K562 (cell line): Measurements from ENCODE around the gene RBM7. TPM values are rescaled to one million over a fixed set of nuclear protein-coding genes. Genes with fewer than 3 reads are reported as not detected.

Experiments
- ATAC-seq: fragments of 200-7000 bp; cut with Tn5 transposase; 3 replicates; pipeline ENCODE4 v1.9.1; 2020; ENCODE audit warnings: moderate library complexity
- BruUV-seq: library from RNA; stranded (reverse); fragments of 400-500 nt; replicated peaks from 2 replicates; lab custom pipeline; 2021; lab: Mats Ljungman, UMichigan
- CTCF ChIA-PET: fragments of 300-600 bp; formaldehyde crosslinking; extraction: SDS; loops from one replicate; lab custom pipeline; 2021; ENCODE audit warnings: low intra/inter-chr PET ratio; lab: Yijun Ruan, JAX
- POLR2A ChIA-PET: fragments of 300-600, 350-650 bp; sonication (Branson Sonifier 250); formaldehyde crosslinking; extraction: SDS; loops from one replicate; lab custom pipeline; 2021; ENCODE audit warnings: antibody characterized with exemption, inconsistent platforms; lab: Yijun Ruan, JAX
- DNase-seq, 4 experiments: peaks; one replicate each; pipeline versions ENCODE4 v3.0.0 to v3.0.0-alpha.2; 2011 to 2018; ENCODE audit warnings: low spot score in 3 of 4, mixed read lengths in 3 of 4; ENCODE audit errors: extremely low read depth in 1 of 4
- FAIRE-seq: peaks from 2 replicates; lab custom pipeline; 2011; peaks lifted over from hg19 to GRCh38; lab: Jason Lieb, UNC
- H2AFZ ChIP-seq: 2 replicates; pipeline ENCODE4 v1.6.0; 2011; ENCODE audit warnings: low read depth, low read length, control low read depth, inconsistent platforms
- H3K27ac ChIP-seq: fragments of 200-600 bp; 3 replicates; pipeline ENCODE4 v1.8.0; 2011; ENCODE audit warnings: low read depth, mild to moderate bottlenecking, control low read depth, inconsistent platforms, low read length, moderate library complexity, mixed read lengths; ENCODE audit errors: extremely low read depth
- H3K27me3 ChIP-seq, 2 experiments: fragments of 300-600 bp in 1 of 2; 2 replicates in 1 of 2; 3 replicates in 1 of 2; pipeline versions ENCODE4 v1.6.0 to v1.8.0; 2011; ENCODE audit warnings: inconsistent platforms in 2 of 2, low read length in 2 of 2, mild to moderate bottlenecking in 1 of 2, mixed read lengths in 1 of 2, moderate library complexity in 1 of 2; ENCODE audit not compliant: control insufficient read depth in 2 of 2, insufficient read depth in 2 of 2
- H3K36me3 ChIP-seq: fragments of 300-600 bp; 3 replicates; pipeline ENCODE4 v1.8.0; 2011; ENCODE audit warnings: mild to moderate bottlenecking, low read length, inconsistent platforms; ENCODE audit not compliant: control insufficient read depth, insufficient read depth
- H3K4me1 ChIP-seq, 2 experiments: fragments of 200-600 bp in 1 of 2; replicated peaks in 1 of 2; 2 replicates in 1 of 2; 3 replicates in 1 of 2; pipeline versions ENCODE4 v1.5.1 to v1.8.0; 2011; ENCODE audit warnings: inconsistent platforms in 2 of 2, low read length in 2 of 2, mild to moderate bottlenecking in 1 of 2, mixed read lengths in 1 of 2, moderate library complexity in 1 of 2; ENCODE audit not compliant: control insufficient read depth in 2 of 2, insufficient read depth in 2 of 2
- H3K4me2 ChIP-seq: 2 replicates; pipeline ENCODE4 v1.6.1; 2011; ENCODE audit warnings: low read length, control low read depth, inconsistent platforms, mixed read lengths; ENCODE audit not compliant: insufficient read depth
- H3K4me3 ChIP-seq: fragments of 200-600 bp; sonication (generic), shearing (Covaris generic); 2 replicates; pipeline ENCODE4 v1.5.1; 2016; ENCODE audit warnings: control low read depth, inconsistent platforms
- H3K79me2 ChIP-seq: fragments of 200-600 bp; 3 replicates; pipeline ENCODE4 v1.8.0; 2011; ENCODE audit warnings: low read length, inconsistent platforms; ENCODE audit not compliant: control insufficient read depth, insufficient read depth
- H3K9ac ChIP-seq, 2 experiments: 2 replicates each; pipeline versions ENCODE4 v1.6.0 to v1.6.1; 2011; ENCODE audit warnings: low read depth in 2 of 2, low read length in 2 of 2, control low read depth in 1 of 2, inconsistent platforms in 1 of 2, mild to moderate bottlenecking in 1 of 2, mixed read lengths in 1 of 2; ENCODE audit not compliant: insufficient read depth in 1 of 2
- H3K9me1 ChIP-seq: one replicate; pipeline ENCODE4 v1.6.0; 2011; ENCODE audit warnings: inconsistent platforms, mild to moderate bottlenecking, low read length, moderate library complexity; ENCODE audit not compliant: control insufficient read depth, insufficient read depth
- H3K9me3 ChIP-seq: replicated peaks from 2 replicates; pipeline ENCODE4 v1.5.1; 2011; ENCODE audit warnings: low read depth, low read length, inconsistent platforms; ENCODE audit not compliant: control insufficient read depth, insufficient read depth
- H4K20me1 ChIP-seq: replicated peaks from 2 replicates; pipeline ENCODE4 v1.6.1; 2011; ENCODE audit warnings: low read length, inconsistent platforms, mixed read lengths; ENCODE audit not compliant: control insufficient read depth, insufficient read depth
- BRD4 ChIP-seq: fragments of 200-600 bp; sonication (generic); IDR thresholded peaks from 2 replicates; pipeline ENCODE4 v1.6.1; 2017; ENCODE audit warnings: inconsistent platforms
- FOS ChIP-seq: IDR thresholded peaks from 3 replicates; pipeline ENCODE4 v1.6.1; 2011; ENCODE audit not compliant: insufficient read length; ENCODE audit errors: extremely low read depth
- FOXK2 ChIP-seq, 2 experiments: fragments of 450-650 bp; IDR thresholded peaks in 1 of 2; conservative IDR thresholded peaks in 1 of 2; 2 replicates each; pipeline ENCODE4 v1.6.1; 2016; ENCODE audit warnings: low read depth in 2 of 2, mild to moderate bottlenecking in 1 of 2
- HCFC1 ChIP-seq: IDR thresholded peaks from 2 replicates; pipeline ENCODE4 v1.6.1; 2012; ENCODE audit warnings: low read depth, low read length, improper control_type of control experiment
- KAT2B ChIP-seq: IDR thresholded peaks from one replicate; pipeline ENCODE4 v1.6.1; 2012; ENCODE audit warnings: low read depth, mild to moderate bottlenecking, control low read depth, inconsistent platforms, low read length, moderate library complexity
- NELFE ChIP-seq: IDR thresholded peaks from 2 replicates; pipeline ENCODE4 v1.6.1; 2011; ENCODE audit warnings: mild to moderate bottlenecking; ENCODE audit not compliant: insufficient read depth, insufficient read length
- RHOXF2B ChIP-seq: fragments of 250-450 bp; sonication (Bioruptor Pico); conservative IDR thresholded peaks from 2 replicates; pipeline ENCODE4 v1.5.1; 2021
- SIN3B ChIP-seq: fragments of 450-650 bp; IDR thresholded peaks from 2 replicates; pipeline ENCODE4 v1.6.1; 2017; ENCODE audit warnings: low read depth, mild to moderate bottlenecking, moderate library complexity
- SRF ChIP-seq, 2 experiments: fragments of 250-450, 450-650 bp in 1 of 2; sonication (Bioruptor Pico) in 1 of 2; sonication (generic) in 1 of 2; formaldehyde crosslinking; IDR thresholded peaks; 2 replicates each; pipeline versions ENCODE4 v1.5.0 to v1.5.1; 2020 to 2022; ENCODE audit warnings: mild to moderate bottlenecking in 1 of 2, missing genetic modification reagents in 1 of 2
- TBP ChIP-seq: optimal IDR thresholded peaks from 2 replicates; pipeline ENCODE3; 2011; ENCODE audit warnings: low read depth, low read length, improper control_type of control experiment
- WHSC1 ChIP-seq: IDR thresholded peaks from one replicate; pipeline ENCODE4 v1.6.1; 2012; ENCODE audit warnings: low read length, control low read depth, inconsistent platforms
- ZFPM2 ChIP-seq: fragments of 250-450 bp; sonication (Bioruptor Pico); IDR thresholded peaks from 2 replicates; pipeline ENCODE4 v1.5.1; 2022; ENCODE audit warnings: mild to moderate bottlenecking
- ZNF384 ChIP-seq: IDR thresholded peaks from 2 replicates; pipeline ENCODE4 v1.6.1; 2012; ENCODE audit warnings: low read depth, low read length, improper control_type of control experiment
- ZNF695 ChIP-seq: fragments of 450-650 bp; formaldehyde crosslinking; IDR thresholded peaks from 2 replicates; pipeline ENCODE4 v1.4.0; 2020; ENCODE audit warnings: mild to moderate bottlenecking, moderate library complexity
- in situ Hi-C: fragments of 300-500 bp; cut with MboI; formaldehyde crosslinking; loops from 4 replicates; pipeline ENCODE4 v1.15.0; 2018; ENCODE audit warnings: inconsistent platforms, mixed read lengths
- intact Hi-C: fragments of 100-400 bp; cut with micrococcal nuclease; formaldehyde crosslinking; loops from 2 replicates; pipeline ENCODE4 v1.14.2; 2022
- polyA plus RNA-seq, 8 experiments: library from polyadenylated mRNA; depleted of rRNA in 4 of 8; stranded (reverse) in 5 of 8; unstranded in 3 of 8; fragments of >200 nt; fragmentation: Nextera tagmentation in 2 of 8; fragmentation: Illumina TruSeq in 1 of 8; extraction: Ambion mirVana in 2 of 8; extraction: Trizol in 1 of 8; gene quantifications; 2 replicates each; pipeline versions ENCODE4 v1.2.1 to v1.2.3, GENCODE V29; 2011 to 2014; ENCODE audit warnings: inconsistent platforms in 1 of 8, missing spikeins in 1 of 8
- total RNA-seq, 7 experiments: library from RNA; depleted of rRNA in 6 of 7; stranded (reverse); fragments of >200 nt in 6 of 7; fragmentation: Illumina TruSeq in 2 of 7; extraction: Trizol in 2 of 7; gene quantifications; 2 replicates each; pipeline versions ENCODE4 v1.2.1 to v1.2.3, GENCODE V29; 2011 to 2021; ENCODE audit warnings: low replicate concordance in 1 of 7
- TF ChIP-seq, protein P1 (sequence below), 2 experiments: fragments of 450-650 bp in 1 of 2; sonication (generic) in 1 of 2; formaldehyde crosslinking in 1 of 2; IDR thresholded peaks in 1 of 2; conservative IDR thresholded peaks in 1 of 2; 2 replicates each; pipeline versions ENCODE4 v1.6.1 to v1.8.1; 2016 to 2023; ENCODE audit warnings: mild to moderate bottlenecking in 2 of 2, moderate library complexity in 2 of 2, inconsistent platforms in 1 of 2, missing genetic modification reagents in 1 of 2
- TF ChIP-seq, protein P2 (sequence below): sonication (generic); formaldehyde crosslinking; IDR thresholded peaks from 2 replicates; pipeline ENCODE4 v1.8.0; 2022; ENCODE audit warnings: mild to moderate bottlenecking, missing genetic modification reagents
- TF ChIP-seq, protein P3 (sequence below): fragments of 250-450 bp; sonication (Bioruptor Pico); IDR thresholded peaks from 2 replicates; pipeline ENCODE4 v1.5.0; 2020; ENCODE audit warnings: mild to moderate bottlenecking, borderline replicate concordance

Gene RBM7
- total and polyA plus RNA-seq, 9 of the 15 experiments (the other 6 are each of a cell fraction or from before 2014, with no cell fraction given) = 26.0 to 76.8 (median 49.6) TPM

DNA sequence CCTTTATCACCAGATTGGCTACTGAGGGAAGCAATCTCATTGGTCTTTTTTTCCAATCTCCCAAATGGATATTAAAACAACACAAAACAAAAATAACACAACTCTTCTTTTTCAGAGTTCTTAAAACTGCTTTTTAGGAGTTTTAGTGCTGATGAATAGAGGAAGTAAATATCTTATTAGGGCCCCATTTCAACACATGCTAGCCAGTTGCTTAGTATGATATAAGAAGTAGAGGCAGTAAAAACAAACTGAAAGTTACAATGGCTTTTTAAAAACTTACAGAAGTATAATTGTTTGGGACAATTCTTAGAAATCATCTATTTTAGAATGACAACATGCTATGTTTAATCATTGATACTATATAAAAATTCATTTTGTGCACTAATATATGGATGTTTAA lies 3.5 kb upstream of the RBM7 start:
- 0 out of 4 replicates have a peak overlapping the region, but pooled peaks of 1 of the 2 experiments have one; percentile 9 for H3K9ac ChIP-seq

More for the DNA sequence above, 3.5 kb upstream of the RBM7 start:
- CTCF ChIA-PET = no interaction called here
- ATAC-seq = no peak
- BruUV-seq = no TSS peak
- no peaks in the 10 kb centered on the region for H4K20me1 ChIP-seq
- no peak overlapping the region for H3K27ac ChIP-seq
- H3K36me3 ChIP-seq = no peaks in the 10 kb centered on the region
- H3K4me2 ChIP-seq = no peak overlapping the region
- peaks cover 41% of the 10 kb centered on the region for H3K79me2 ChIP-seq
- no peaks in the 10 kb centered on the region for H3K9me3 ChIP-seq
- no peaks in the 10 kb centered on the region for H3K9me1 ChIP-seq
- intact Hi-C loops (no loop called here), in situ Hi-C loops (no loop called here)
- no peaks in the 10 kb centered on the region for H3K27me3 ChIP-seq
- no peak for TF ChIP-seq ZFPM2 (CRISPR knock-in tag)
- TF ChIP-seq, protein P1, sequence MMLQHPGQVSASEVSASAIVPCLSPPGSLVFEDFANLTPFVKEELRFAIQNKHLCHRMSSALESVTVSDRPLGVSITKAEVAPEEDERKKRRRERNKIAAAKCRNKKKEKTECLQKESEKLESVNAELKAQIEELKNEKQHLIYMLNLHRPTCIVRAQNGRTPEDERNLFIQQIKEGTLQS (IDR thresholded peaks at IDR 0.05) = no peak
- TF ChIP-seq, protein P1 (CRISPR knock-in tag; conservative IDR thresholded peaks at IDR 0.05) = no peak
- no peak for TF ChIP-seq NELFE
- TF ChIP-seq SIN3B = no peak
- TF ChIP-seq SRF (CRISPR knock-in tag; IDR thresholded peaks at IDR 0.05) = no peak
- no peak for TF ChIP-seq WHSC1
- TF ChIP-seq FOS = no peak
- no peak for TF ChIP-seq BRD4
- no peak for TF ChIP-seq ZNF695 (CRISPR knock-in tag)
- no peak for TF ChIP-seq FOXK2 (conservative IDR thresholded peaks at IDR 0.05 in 1 of 2, IDR thresholded peaks at IDR 0.05 in 1 of 2; ENCODE audit: low read depth in 2 of 2)
- TF ChIP-seq KAT2B = no peak
- no peak for TF ChIP-seq RHOXF2B
- no peak for TF ChIP-seq ZNF384
- TF ChIP-seq HCFC1 = no peak
- TF ChIP-seq, protein P2, sequence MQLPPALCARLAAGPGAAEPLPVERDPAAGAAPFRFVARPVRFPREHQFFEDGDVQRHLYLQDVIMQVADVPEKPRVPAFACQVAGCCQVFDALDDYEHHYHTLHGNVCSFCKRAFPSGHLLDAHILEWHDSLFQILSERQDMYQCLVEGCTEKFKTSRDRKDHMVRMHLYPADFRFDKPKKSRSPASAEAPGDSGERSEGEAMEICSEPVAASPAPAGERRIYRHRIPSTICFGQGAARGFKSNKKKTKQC (CRISPR knock-in tag) = no peak
- TF ChIP-seq TBP = no peak
- TF ChIP-seq, protein P3, sequence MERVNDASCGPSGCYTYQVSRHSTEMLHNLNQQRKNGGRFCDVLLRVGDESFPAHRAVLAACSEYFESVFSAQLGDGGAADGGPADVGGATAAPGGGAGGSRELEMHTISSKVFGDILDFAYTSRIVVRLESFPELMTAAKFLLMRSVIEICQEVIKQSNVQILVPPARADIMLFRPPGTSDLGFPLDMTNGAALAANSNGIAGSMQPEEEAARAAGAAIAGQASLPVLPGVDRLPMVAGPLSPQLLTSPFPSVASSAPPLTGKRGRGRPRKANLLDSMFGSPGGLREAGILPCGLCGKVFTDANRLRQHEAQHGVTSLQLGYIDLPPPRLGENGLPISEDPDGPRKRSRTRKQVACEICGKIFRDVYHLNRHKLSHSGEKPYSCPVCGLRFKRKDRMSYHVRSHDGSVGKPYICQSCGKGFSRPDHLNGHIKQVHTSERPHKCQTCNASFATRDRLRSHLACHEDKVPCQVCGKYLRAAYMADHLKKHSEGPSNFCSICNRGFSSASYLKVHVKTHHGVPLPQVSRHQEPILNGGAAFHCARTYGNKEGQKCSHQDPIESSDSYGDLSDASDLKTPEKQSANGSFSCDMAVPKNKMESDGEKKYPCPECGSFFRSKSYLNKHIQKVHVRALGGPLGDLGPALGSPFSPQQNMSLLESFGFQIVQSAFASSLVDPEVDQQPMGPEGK (CRISPR knock-in tag) = no peak
- no peak for FAIRE-seq
- POLR2A ChIA-PET = interaction anchor here (1.0 kb wide), 1 partner anchor 16 kb away, joined by 3 read pairs; no protein-coding TSS in a partner anchor
- H3K4me3 ChIP-seq = no peak overlapping the region
- H3K4me1 ChIP-seq = peaks cover 3 to 22% of the 10 kb centered on the region in 2 experiments
- no peak for DNase-seq
- no peak overlapping the region for H2AFZ ChIP-seq
